Placental epithelial cell (primary cell): ENCODE data around the gene CNIH2. TPM values are rescaled to one million over a fixed set of nuclear protein-coding genes. Genes with fewer than 3 reads are reported as not detected.

Source experiments
- total RNA-seq: library from RNA; depleted of rRNA; stranded (reverse); fragments of >200 nt; gene quantifications from 2 replicates; pipeline ENCODE4 v1.2.3, GENCODE V29; 2012

The CNIH2 gene
- total RNA-seq = 0.87 and 2.4 TPM in 2 replicates

DNA sequence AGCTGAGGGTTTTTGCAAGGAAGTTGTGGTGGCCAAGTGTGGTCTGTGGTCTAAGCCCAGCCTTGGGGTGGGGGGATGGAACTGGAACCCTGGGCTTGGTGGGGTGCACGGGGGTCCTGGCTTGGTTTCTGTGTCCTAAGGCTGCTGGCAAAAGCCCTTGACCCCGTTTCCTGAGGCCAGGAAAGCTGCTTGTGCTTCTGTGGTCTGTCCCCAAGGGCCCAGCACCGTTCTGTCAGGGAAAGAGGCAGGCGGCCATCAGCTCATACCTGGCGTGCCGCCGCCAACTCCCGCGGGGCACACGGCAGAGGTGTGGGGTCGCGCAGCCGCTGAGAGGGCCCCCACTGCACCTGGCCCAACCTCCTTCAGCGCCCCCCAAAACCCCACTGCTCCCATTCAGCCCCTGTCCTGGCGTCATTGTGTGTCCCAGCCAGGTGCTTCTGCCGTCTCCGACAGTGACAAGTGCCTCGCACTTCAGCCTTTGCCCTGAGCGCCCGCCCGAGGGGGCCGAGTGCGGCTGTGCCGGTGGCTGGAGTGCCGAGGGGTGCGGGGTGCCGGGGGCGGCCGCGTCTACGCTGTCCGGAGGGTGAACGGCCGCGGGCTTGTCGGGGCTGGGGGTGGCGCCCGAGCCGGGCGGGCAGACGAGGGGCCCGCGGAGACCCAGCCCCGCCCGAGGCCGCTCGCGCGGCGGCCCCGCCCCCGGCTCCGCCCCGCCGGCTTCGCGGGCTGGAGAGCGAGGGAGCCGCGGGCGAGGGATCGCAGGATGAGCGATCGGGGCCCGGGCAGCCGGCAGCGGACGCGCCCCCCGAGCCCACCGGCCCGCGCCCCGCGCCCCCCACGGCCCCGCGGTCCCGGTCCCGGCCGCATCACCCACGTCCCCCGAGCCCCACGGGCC lies at the start of gene CNIH2:
Gene CNIH2 (plus strand): TSS at position 705 of the 892 bp plus-strand sequence. CDS start 282 bp downstream, outside the sequence.

DNA sequence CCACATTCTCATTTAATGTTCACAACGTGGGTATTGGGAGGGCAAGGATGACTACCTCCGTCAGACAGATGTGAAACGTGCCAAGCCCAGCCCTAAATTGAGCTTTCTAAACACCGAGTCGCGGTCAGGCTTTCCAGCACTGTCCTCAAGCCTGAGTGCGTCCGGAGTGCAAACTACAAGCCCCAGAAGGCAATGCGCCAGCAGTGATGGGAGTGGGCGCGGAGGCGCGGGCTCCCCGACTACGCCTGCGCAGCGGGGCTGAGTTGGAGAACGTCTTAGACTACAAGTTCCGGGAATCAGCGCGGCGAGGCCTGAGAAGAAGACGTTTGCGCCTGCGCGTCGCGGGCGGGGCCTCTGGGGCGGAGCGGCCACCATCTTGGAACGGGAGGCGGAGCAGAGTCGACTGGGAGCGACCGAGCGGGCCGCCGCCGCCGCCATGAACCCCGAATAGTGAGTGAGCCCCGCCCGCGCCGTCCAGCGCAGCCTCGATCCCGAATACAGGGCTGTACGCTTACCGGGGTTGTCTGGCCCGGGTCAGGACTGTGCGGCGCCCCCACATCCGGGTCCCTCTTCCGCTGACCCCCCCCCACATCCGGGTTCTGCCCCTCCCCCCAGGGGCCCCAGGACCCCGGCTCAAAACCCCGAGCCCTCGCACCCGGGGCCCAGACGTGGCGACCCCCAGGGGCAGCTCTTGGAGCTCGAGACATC lies 9.6 kb upstream of the CNIH2 start, which contains the start of gene RAB1B:
Gene RAB1B (plus strand): TSS at position 396 of the 708 bp plus-strand sequence. CDS start 41 bp downstream, at position 437.

DNA sequence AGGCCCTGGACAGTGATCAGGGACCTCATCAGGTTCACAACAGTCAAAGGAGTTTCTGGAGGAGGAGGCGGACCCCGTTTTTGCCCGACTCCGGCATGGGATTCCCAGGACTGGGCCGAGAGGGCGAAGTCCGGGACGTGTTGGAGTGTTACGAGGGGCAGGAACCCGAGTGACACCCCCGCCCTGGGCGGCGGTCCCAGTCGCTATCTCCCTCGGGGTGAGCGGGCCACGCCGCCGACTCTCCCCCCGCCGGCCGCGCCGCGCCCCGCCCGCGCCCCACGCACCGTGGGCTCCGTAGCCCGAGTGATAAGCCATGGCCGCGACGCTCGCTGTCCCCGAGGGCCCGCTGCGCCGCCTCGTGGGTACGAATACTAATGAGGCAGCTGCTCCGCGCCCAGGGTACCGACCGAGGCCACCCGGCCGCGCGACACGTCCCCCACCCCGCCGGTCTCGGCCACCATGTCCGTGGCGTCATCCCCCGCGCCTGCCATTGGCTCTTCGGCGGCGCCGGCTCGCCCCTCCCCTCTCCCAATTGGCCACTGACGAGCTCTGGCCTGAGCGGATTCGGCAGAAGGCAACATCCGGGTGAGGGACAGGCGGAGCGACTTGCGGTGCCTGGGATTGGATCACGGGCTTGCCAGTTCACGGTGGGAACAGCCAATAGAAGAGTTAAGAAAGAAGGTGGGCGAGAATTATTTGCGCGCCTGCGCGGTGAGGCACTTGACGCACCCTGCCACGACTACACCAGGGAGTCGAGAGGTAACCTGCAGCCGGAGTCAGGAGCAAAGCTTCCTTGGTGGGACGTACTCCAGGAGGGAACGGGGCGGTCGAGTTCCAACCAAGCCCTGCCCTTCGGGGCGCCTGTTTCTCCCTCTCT lies 10.9 kb downstream of the CNIH2 start, which contains the start of gene YIF1A:
Gene YIF1A (minus strand): TSS at position 473 of the 877 bp plus-strand sequence. CDS start 158 bp downstream, at position 315.

DNA sequence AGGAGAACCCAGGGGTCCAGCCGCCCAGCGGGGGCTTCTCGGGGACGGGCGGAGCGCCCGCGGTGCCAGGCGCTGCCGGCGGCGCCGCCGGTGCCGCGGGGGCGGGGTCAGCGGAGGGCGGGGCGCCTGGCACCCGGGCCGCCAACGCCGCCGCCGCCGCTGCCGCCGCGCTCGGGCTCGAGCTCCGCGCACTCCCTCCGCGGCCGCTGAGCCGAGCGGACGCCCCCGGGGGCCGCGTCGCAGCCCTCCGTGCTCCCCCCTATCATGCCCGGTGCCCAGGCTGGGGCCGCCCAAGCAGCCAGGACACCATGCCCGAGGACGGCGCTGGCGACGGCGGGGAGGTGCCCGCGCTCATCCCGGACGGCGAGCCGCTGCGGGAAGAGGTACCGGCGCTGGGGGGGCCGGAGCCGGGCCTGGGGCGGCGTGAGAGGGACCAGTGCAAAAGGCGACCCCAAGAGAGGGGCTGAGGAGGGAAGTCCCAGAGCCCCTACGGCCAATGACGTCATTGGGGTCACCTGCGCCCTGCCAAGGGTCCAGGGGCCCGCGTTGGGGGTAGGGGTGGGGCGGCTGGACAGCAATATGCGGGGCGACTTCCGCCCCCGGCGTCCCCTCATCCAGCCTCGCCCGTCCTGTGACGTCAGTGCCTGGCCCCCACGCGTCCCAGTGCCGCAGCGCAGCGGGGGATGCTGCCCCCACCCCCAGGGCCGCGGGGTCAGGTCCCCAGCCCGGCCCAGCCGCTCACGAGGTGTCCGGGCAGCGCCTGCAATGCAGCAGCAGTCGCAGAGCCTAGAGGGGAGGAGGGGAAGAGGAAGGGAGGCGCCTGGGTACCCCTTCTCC lies 13.9 kb downstream of the CNIH2 start, which contains the start of gene TMEM151A:
Gene TMEM151A (plus strand): TSS at position 189 of the 837 bp plus-strand sequence. CDS start 120 bp downstream, at position 309.

DNA sequence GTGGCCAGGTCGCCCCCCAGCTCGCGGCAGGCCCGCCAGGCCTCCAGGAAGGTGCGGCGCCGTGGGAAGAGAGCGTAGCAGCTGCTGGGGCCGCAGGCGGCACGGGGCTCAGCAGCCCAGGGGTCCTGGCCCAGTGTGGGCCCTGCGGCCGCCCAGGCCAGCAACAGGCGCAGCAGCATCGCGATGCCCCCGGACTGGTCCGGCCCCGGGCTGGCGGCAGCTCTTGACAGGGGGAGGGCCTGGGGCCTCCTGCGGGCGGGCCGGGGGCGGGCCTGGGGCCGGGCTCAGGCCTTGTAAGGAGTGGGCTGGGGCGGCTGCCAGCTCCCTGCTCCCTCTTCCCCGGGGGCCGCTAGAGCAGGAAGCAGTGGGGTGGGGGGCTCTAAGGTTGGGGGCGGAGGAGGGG lies 38.9 kb downstream of the CNIH2 start, which contains the start of gene CD248:
Gene CD248 (minus strand): TSS at position 196 of the 403 bp plus-strand sequence. CDS start 17 bp downstream, at position 179.

Other genes with a start within 250 kb of the CNIH2 start
- not detected in 2 replicates for gene GAL3ST3, start 229.0 kb upstream of the CNIH2 start, total RNA-seq
- gene SF3B2, start 225.8 kb upstream of the CNIH2 start, total RNA-seq = 138 and 219 TPM in 2 replicates
- gene PACS1, start 207.9 kb upstream of the CNIH2 start, total RNA-seq = 40.8 and 50.6 TPM in 2 replicates
- gene KLC2, start 20.5 kb upstream of the CNIH2 start, total RNA-seq = 23.4 and 25.1 TPM in 2 replicates
- 75.4 and 129 TPM in 2 replicates for gene RAB1B, start 9.5 kb upstream of the CNIH2 start, total RNA-seq
- 180 and 245 TPM in 2 replicates for gene YIF1A, start 11.0 kb downstream of the CNIH2 start, total RNA-seq
- gene TMEM151A, start 13.7 kb downstream of the CNIH2 start, total RNA-seq = under 0.01 TPM in 1 of 2 replicates, not detected in the other
- gene CD248, start 38.9 kb downstream of the CNIH2 start, total RNA-seq = 53.7 and 73.0 TPM in 2 replicates
- 31.7 and 40.4 TPM in 2 replicates for gene RIN1, start 58.3 kb downstream of the CNIH2 start, total RNA-seq
- 31.4 and 56.2 TPM in 2 replicates for gene BRMS1, start 66.9 kb downstream of the CNIH2 start, total RNA-seq
- gene B4GAT1, start 69.5 kb downstream of the CNIH2 start, total RNA-seq = 17.2 and 22.8 TPM in 2 replicates
- gene SLC29A2, start 93.6 kb downstream of the CNIH2 start, total RNA-seq = 0.39 and 0.76 TPM in 2 replicates
- gene NPAS4, start 142.9 kb downstream of the CNIH2 start, total RNA-seq = not detected in 2 replicates
- 24.7 and 30.1 TPM in 2 replicates for gene MRPL11, start 160.7 kb downstream of the CNIH2 start, total RNA-seq
- 12.0 and 14.9 TPM in 2 replicates for gene PELI3, start 188.7 kb downstream of the CNIH2 start, total RNA-seq
- gene DPP3, start 202.3 kb downstream of the CNIH2 start, total RNA-seq = 53.0 and 79.3 TPM in 2 replicates
- 43.4 and 55.0 TPM in 2 replicates for gene BBS1, start 232.5 kb downstream of the CNIH2 start, total RNA-seq